Measurements from ENCODE around the gene SCAI. TPM values are rescaled to one million over a fixed set of nuclear protein-coding genes. Genes with fewer than 3 reads are reported as not detected.
"Not testable (repeated sequence)": the region's sequence is repeated elsewhere in the genome, so short reads cannot be mapped to it uniquely, and the experiment has no call there.

The SCAI gene
- total and polyA plus RNA-seq, 3 donors from 2014 or later: 4.7 to 14.5 (median 12.8) TPM

DNA sequence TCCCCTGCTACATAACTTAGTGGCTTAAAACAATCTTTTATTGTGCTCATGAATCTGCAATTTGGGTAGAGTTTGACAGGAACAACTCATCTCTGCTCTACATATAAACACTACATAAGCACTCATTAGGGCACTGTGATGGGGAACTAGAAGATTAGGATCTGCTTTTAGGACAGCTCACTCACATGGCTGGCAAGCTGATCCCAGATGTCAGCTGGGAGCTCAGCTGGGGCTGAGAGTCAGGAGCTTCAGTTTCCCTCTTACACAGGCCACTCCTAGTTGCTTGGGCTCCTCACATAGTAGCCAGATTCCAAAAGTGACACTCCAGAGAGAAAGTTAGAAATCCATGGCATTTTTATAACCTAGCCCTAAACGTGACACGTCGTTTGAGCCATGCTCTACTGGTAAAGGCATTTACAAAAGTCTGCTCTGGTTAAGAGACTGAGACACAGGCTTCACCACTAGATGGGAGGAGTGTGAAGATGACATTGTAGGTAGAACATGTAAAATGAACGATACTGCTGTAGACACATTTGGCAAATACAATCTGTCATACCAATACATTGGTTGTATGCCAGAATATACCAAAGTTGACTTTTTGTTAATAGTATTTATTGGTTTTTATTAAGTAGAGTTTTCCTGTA, 23.6 kb downstream of the SCAI start:
- no peak overlapping the region for H3K4me3 ChIP-seq
- H3K9me3 ChIP-seq: no peaks in the 10 kb centered on the region
- H3K27me3 ChIP-seq: no peaks in the 10 kb centered on the region
- intact Hi-C loops (cut with DNase I; ENCODE audit: low total_unique reads): no loop called here
- 68 to 73% methylated on average over 4 of the region's 4 CpGs for WGBS, 2 donors
- H3K36me3 ChIP-seq (ENCODE audit: low read depth, missing control alignments): no peaks in the 10 kb centered on the region
- H3K27ac ChIP-seq: no peak overlapping the region
- no peak for DNase-seq
- H3K4me1 ChIP-seq: no peaks in the 10 kb centered on the region
- TF ChIP-seq, protein P1, sequence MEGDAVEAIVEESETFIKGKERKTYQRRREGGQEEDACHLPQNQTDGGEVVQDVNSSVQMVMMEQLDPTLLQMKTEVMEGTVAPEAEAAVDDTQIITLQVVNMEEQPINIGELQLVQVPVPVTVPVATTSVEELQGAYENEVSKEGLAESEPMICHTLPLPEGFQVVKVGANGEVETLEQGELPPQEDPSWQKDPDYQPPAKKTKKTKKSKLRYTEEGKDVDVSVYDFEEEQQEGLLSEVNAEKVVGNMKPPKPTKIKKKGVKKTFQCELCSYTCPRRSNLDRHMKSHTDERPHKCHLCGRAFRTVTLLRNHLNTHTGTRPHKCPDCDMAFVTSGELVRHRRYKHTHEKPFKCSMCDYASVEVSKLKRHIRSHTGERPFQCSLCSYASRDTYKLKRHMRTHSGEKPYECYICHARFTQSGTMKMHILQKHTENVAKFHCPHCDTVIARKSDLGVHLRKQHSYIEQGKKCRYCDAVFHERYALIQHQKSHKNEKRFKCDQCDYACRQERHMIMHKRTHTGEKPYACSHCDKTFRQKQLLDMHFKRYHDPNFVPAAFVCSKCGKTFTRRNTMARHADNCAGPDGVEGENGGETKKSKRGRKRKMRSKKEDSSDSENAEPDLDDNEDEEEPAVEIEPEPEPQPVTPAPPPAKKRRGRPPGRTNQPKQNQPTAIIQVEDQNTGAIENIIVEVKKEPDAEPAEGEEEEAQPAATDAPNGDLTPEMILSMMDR (IDR thresholded peaks at IDR 0.05): no peak
- no peak for TF ChIP-seq POLR2A (IDR thresholded peaks at IDR 0.05)

DNA sequence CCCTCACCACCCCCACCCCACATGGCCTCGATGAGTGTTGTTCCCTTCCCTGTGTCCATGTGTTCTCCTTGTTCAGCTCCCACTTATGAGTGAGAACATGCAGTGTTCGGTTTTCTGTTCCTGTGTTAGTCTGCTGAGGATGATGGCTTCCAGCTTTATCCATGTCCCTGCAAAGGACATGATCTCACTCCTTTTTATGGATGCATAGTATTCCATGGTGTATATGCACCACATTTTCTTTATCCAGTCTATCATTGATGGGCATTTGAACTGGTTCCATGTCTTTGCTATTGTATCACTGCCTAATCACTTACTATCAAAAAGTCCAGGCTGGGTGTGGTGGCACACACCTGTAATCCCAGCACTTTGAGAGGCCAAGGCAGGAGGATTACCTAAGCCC, 24.6 kb downstream of the SCAI start:
- H3K36me3 ChIP-seq (ENCODE audit: low read depth, missing control alignments); DNase-seq; H3K27ac ChIP-seq; H3K27me3 ChIP-seq; H3K9me3 ChIP-seq; intact Hi-C loops (cut with DNase I; ENCODE audit: low total_unique reads); H3K4me3 ChIP-seq; H3K4me1 ChIP-seq: not testable (repeated sequence)
- 92 to 93% methylated on average over 2 of the region's 2 CpGs for WGBS, 2 donors

DNA sequence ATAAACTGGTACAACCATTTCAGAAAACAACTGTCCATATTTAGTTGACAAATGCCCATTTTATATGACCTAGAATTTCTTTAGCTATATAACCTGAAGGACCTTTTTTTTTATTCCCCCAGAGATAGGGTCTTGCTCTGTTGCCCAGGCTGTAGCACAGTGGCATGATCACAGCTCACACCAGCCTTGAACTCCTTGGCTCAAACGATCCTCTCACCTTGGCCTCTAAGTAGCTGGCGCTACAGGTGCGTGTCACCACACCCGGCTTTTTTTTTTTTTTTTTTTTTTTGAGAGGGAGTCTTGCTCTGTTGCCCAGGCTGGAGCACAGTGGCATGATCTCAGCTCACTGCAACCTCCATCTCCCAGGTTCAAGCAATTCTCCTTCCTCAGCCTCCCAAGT, 28.8 kb downstream of the SCAI start:
- H3K36me3 ChIP-seq (ENCODE audit: low read depth, missing control alignments); H3K27ac ChIP-seq; intact Hi-C loops (cut with DNase I; ENCODE audit: low total_unique reads); H3K27me3 ChIP-seq; DNase-seq; H3K4me3 ChIP-seq; H3K4me1 ChIP-seq; H3K9me3 ChIP-seq: not testable (repeated sequence)
- WGBS, 2 donors: 94 to 97% methylated on average over 4 of the region's 4 CpGs

DNA sequence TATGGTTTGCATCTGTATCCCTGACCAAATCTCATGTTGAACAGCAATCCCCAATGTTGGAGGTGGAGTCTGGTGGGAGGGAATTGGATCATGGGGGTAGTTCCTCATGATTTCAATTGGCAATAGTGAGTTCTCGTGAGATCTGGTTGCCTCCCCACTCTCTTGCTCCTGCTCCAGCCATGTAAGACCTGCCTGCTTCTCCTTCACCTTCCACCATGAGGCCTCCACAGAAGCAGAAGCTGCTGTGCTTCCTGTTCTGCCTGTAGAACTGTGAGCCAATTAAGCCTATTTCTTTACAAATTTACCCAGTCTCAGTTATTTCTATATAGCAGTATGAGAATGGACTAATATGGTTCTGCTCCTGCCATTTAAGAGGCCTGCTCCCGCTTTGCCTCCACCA, 32.9 kb downstream of the SCAI start:
- intact Hi-C loops (cut with DNase I; ENCODE audit: low total_unique reads): no loop called here
- H3K36me3 ChIP-seq (ENCODE audit: low read depth, missing control alignments): no peaks in the 10 kb centered on the region
- DNase-seq: no peak
- H3K9me3 ChIP-seq: no peaks in the 10 kb centered on the region
- peaks cover 3% of the 10 kb centered on the region for H3K4me1 ChIP-seq
- H3K27ac ChIP-seq: no peak overlapping the region
- no peak overlapping the region for H3K4me3 ChIP-seq
- H3K27me3 ChIP-seq: no peaks in the 10 kb centered on the region
- 94 to 100% methylated on average over 2 of the region's 2 CpGs for WGBS, 2 donors
- TF ChIP-seq, protein P1 (IDR thresholded peaks at IDR 0.05): no peak

DNA sequence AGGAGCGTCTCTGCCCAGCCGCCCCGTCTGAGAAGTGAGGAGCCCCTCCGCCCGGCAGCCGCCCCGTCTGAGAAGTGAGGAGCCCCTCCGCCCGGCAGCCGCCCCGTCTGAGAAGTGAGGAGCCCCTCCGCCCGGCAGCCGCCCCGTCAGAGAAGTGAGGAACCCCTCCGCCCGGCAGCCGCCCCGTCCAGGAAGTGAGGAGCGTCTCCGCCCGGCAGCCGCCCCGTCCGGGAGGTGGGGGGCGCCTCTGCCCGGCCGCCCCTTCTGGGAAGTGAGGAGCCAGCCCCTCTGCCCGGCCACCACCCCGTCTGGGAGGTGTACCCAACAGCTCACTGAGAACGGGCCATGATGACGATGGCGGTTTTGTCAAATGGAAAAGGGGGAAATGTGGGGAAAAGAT, 34.8 kb downstream of the SCAI start:
- intact Hi-C loops (cut with DNase I; ENCODE audit: low total_unique reads); H3K36me3 ChIP-seq (ENCODE audit: low read depth, missing control alignments); DNase-seq; H3K27ac ChIP-seq; H3K9me3 ChIP-seq; H3K4me1 ChIP-seq; H3K4me3 ChIP-seq; H3K27me3 ChIP-seq: not testable (repeated sequence)
- WGBS, 2 donors: 64 to 89% methylated on average over 9 to 14 of the region's 33 CpGs

DNA sequence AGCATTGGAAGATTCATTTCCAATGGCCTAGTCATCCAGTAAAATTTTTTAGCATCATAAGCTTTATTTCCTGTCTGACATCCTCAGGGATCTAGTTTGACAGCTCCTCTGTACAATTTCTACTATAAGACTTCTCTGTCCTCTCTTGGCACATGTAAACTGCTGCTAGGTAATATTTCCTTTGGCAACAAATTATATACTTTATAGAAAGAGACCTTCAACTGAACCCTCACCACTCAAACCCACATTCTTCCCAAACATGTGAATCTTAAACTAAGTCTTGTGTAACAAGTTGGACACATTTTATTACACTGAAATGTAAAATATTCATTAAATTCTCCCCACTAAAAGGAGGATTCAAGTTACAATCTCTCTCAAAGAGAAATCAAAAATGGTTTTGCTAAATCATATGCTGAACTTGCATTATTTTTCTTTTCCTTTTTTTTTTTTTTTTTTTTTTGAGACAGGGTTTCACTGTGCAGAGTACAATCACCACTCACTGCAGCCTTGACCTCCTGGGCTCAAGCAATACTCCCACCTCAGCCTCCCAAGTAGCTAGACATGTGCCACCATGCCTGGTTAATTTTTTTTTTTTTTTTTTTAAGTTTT, 36.9 kb downstream of the SCAI start:
- intact Hi-C loops (cut with DNase I; ENCODE audit: low total_unique reads): no loop called here
- no peaks in the 10 kb centered on the region for H3K36me3 ChIP-seq (ENCODE audit: low read depth, missing control alignments)
- peak; percentile 32 for DNase-seq
- H3K4me3 ChIP-seq: no peak overlapping the region
- no peak overlapping the region for H3K27ac ChIP-seq
- peaks cover 3% of the 10 kb centered on the region for H3K4me1 ChIP-seq
- H3K27me3 ChIP-seq: no peaks in the 10 kb centered on the region
- TF ChIP-seq, protein P1 (IDR thresholded peaks at IDR 0.05): no peak
- TF ChIP-seq POLR2A (IDR thresholded peaks at IDR 0.05): no peak
- no peaks in the 10 kb centered on the region for H3K9me3 ChIP-seq
